ENCODE data around the gene KIF26B.

DNA sequence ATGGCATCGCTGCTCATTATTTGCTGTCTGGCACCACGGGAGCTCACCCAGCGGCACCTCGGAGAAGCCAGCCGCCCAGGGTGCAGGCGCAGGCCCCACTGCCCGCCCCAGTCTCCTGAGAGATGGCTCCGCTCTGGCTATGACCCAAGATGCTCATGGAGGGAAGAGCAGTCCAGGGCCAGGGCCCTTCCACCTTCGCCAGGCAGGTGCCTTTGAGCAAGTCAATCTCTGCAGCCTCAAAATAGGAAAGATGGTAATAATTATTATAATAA lies 437.3 kb downstream of the KIF26B start:
- TF ChIP-seq, protein P1, sequence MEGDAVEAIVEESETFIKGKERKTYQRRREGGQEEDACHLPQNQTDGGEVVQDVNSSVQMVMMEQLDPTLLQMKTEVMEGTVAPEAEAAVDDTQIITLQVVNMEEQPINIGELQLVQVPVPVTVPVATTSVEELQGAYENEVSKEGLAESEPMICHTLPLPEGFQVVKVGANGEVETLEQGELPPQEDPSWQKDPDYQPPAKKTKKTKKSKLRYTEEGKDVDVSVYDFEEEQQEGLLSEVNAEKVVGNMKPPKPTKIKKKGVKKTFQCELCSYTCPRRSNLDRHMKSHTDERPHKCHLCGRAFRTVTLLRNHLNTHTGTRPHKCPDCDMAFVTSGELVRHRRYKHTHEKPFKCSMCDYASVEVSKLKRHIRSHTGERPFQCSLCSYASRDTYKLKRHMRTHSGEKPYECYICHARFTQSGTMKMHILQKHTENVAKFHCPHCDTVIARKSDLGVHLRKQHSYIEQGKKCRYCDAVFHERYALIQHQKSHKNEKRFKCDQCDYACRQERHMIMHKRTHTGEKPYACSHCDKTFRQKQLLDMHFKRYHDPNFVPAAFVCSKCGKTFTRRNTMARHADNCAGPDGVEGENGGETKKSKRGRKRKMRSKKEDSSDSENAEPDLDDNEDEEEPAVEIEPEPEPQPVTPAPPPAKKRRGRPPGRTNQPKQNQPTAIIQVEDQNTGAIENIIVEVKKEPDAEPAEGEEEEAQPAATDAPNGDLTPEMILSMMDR (conservative IDR thresholded peaks at IDR 0.05; ENCODE audit: low read depth, low read length): no peak
- TF ChIP-seq MXI1 (IDR thresholded peaks at IDR 0.05; ENCODE audit: borderline replicate concordance, low read depth, low read length) (no peak), CEBPB (IDR thresholded peaks at IDR 0.05; ENCODE audit: low read depth, low read length) (no peak), MAZ (IDR thresholded peaks at IDR 0.05; ENCODE audit: borderline replicate concordance, low read depth, low read length) (no peak), POLR2A (IDR thresholded peaks at IDR 0.05; ENCODE audit: low read depth, low read length) (no peak), NFE2L2 (IDR thresholded peaks at IDR 0.05; ENCODE audit: low read depth, low read length) (no peak), RAD21 (IDR thresholded peaks at IDR 0.05; ENCODE audit: low read length) (no peak), BHLHE40 (IDR thresholded peaks at IDR 0.05; ENCODE audit: low read depth, low read length) (no peak), RFX5 (IDR thresholded peaks at IDR 0.05; ENCODE audit: low read depth, low read length) (no peak), SMC3 (IDR thresholded peaks at IDR 0.05; ENCODE audit: low read depth, low read length) (no peak)
- TF ChIP-seq, protein P2, sequence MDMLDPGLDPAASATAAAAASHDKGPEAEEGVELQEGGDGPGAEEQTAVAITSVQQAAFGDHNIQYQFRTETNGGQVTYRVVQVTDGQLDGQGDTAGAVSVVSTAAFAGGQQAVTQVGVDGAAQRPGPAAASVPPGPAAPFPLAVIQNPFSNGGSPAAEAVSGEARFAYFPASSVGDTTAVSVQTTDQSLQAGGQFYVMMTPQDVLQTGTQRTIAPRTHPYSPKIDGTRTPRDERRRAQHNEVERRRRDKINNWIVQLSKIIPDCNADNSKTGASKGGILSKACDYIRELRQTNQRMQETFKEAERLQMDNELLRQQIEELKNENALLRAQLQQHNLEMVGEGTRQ (IDR thresholded peaks at IDR 0.05; ENCODE audit: low read depth, low read length): no peak
- TF ChIP-seq, protein P3, sequence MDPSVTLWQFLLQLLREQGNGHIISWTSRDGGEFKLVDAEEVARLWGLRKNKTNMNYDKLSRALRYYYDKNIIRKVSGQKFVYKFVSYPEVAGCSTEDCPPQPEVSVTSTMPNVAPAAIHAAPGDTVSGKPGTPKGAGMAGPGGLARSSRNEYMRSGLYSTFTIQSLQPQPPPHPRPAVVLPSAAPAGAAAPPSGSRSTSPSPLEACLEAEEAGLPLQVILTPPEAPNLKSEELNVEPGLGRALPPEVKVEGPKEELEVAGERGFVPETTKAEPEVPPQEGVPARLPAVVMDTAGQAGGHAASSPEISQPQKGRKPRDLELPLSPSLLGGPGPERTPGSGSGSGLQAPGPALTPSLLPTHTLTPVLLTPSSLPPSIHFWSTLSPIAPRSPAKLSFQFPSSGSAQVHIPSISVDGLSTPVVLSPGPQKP (IDR thresholded peaks at IDR 0.05; ENCODE audit: borderline replicate concordance, low read depth, low read length): no peak

All from IMR-90 (cell line).